GM19372 (cell line): ENCODE measurements around the gene PNPLA8.
"Not testable (repeated sequence)": the region's sequence is repeated elsewhere in the genome, so short reads cannot be mapped to it uniquely, and the experiment has no call there.

Experiments
- ATAC-seq: cut with Tn5 transposase; IDR thresholded peaks from one replicate; pipeline ENCODE4 v1.9.1; 2021; ENCODE audit warnings: mild to moderate bottlenecking, low read depth, moderate library complexity; ENCODE audit not compliant: unreplicated experiment

The PNPLA8 gene

GRCh38 chr7:108484137-108484536 lies 41.8 kb downstream of the PNPLA8 start:
- no peak for ATAC-seq

GRCh38 chr7:108480311-108480710 lies 45.6 kb downstream of the PNPLA8 start:
- ATAC-seq: no peak

GRCh38 chr7:108479751-108480150 lies 46.2 kb downstream of the PNPLA8 start:
- ATAC-seq: no peak

DNA sequence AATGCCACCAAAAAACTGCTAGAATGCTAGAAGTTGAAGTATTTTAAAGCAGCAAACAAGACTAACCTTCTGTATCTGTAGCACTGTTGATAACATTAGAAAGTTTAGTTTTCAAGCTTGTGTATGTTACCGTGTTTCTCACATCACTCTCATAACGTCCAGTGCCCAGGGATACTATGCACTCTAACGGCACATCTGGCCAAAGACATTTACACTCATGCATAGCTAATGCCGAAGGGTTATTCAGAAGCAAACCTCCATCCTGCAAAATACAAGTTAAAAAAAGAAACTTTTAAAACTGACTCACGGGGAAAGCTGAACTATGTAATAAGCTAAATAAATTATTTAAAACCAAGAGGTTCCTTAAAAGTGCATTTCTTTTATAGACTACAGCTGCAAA lies 46.8 kb downstream of the PNPLA8 start:
- ATAC-seq: no peak

- ATAC-seq: no peak
Measured at GRCh38 chr7:108468246-108468645, 57.7 kb downstream of the PNPLA8 start.

GRCh38 chr7:108467391-108467790 lies 58.5 kb downstream of the PNPLA8 start:
- no peak for ATAC-seq

DNA sequence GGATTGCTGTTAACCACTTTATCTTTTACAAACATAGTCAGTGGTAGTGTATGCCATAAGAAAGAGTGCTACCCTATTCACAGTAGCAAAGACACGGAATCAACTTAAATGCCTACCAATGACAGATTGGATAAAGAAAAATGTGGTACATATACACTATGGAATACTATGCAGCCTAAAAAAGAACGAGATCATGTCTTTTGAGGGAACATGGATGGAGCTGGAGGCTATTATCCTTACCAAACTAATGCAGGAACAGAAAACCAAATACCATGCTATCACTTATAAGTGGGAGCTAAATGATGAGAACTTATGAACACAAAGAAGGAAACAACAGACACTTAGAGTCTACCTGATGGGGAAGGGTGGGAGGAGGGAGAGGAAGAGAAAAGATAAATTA lies 59.6 kb downstream of the PNPLA8 start:
- not testable (repeated sequence) for ATAC-seq

DNA sequence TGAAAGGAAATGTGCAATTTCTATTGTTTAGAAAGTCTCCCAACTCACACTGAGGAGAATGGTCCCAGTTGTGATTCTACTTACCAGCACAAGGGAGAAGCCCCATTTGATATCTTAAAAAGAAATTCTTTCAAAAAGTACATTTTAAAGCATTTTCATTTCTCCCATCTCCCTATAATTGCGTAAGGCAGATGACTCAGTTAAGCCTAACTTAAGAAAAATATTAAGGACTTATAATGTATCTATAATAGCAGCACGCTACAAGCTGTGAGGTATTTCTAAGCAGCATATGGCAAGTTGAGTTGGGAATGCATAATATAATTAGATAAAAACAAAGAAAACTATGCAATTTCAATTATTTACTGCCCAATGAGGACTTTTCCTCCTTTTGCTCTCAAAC lies 61.2 kb downstream of the PNPLA8 start:
- ATAC-seq: no peak

DNA sequence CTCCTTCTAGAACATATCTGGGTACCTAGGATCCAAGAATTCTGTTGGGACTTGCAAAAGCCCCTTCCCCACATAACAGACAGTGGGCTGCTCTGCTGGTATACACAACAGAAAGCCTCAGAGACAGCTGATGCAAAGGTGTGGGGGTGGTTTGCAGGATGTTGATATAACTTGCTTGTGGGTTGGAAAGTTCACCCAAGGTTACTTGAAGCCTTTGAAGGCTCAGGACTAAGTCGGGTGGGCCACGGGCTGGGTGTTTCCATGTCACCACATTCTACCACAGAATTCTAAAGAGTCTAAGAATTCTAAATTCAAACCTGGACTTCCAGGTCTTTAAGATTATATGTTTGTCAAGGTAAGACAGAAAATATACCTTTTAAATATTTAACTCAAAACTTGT lies 62.3 kb downstream of the PNPLA8 start:
- ATAC-seq: no peak

DNA sequence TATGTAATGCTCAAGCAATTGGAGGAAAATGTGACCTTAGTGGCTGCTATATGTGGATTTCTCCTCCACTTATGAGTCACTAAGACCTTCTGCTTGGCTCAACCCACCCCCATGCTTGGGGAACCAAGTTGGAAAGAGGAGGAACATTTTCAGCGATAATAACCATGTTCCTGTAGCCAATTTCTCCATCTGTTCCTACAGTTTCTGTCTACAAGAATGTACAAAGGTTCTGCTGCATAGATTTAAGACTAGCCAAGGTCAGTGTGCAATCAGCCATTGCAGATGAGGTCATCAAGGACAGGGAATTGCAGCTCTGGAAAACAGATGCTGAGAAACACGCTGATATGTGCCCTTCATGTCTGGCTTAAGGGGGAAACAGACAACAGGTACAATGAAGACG lies 64.1 kb downstream of the PNPLA8 start:
- no peak for ATAC-seq

DNA sequence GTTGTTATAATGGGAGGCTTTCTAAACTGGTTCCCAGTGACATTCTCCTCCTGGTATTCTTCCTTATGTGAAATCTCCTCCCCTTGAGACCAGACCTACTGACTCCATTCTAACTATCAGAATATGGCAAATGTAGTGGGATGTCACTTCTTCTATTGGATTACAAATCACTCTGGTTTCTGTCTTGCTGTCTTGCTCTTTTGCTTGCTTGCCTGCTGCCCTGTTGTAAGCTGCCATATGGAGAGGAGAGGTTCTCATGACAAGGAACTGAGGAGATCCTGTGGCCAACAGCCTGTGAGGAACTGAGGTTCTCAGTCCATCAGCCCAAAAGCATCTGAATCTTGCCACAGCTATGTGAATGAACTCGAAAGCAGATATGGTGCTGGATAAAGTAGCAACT lies 65.0 kb downstream of the PNPLA8 start:
- no peak for ATAC-seq

- ATAC-seq: no peak
Measured at GRCh38 chr7:108459922-108460551, 65.9 kb downstream of the PNPLA8 start.

DNA sequence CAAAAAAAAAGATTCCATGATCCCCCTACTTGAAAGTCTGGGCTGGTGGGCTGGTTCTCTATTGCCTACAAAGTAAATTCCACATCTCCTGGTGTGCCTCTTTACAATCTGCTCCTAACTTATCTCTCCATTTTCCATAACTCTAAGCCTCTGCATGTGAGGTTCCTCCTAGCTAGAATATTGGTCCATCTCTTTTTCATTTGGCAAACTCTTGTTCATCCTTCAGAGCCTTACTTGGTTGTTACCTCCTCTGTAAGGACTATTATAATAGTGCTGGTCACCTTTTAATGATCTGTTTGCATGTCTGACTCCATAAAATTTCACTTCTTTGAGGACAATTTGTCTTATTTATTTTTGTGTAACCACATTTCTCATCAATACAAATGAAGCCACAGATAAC lies 68.1 kb downstream of the PNPLA8 start:
- ATAC-seq: no peak

- no peak for ATAC-seq
Measured at GRCh38 chr7:108456845-108457540, 68.9 kb downstream of the PNPLA8 start.

- ATAC-seq: peak; percentile 46
Measured at GRCh38 chr7:108455998-108456677, 69.8 kb downstream of the PNPLA8 start, which contains the start of gene NRCAM. TSS of gene NRCAM (minus strand) at chr7:108456436. CDS start at chr7:108240064, 216,372 bp downstream.

GRCh38 chr7:108455551-108455997 lies 70.4 kb downstream of the PNPLA8 start:
- ATAC-seq: peak; percentile 31

- peak; percentile 13 for ATAC-seq
Measured at GRCh38 chr7:108454674-108455550, 71.0 kb downstream of the PNPLA8 start.

DNA sequence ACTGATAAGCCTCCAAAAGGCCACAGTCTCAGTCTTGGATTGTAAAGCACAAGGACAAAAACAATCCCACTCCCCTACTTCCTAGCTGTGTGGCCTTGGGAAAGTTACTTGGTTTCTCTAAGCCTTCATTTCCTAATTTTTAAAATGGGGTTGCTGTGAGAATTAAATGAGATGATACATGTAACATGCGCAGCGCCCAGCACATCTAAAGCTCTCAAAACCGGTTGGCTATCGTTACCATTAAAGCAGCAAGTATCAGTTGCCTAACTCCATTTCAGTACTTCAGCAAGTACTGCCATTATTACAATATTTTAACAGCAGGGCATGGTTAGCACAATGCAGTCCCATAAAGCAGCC lies 71.6 kb downstream of the PNPLA8 start:
- ATAC-seq: no peak

DNA sequence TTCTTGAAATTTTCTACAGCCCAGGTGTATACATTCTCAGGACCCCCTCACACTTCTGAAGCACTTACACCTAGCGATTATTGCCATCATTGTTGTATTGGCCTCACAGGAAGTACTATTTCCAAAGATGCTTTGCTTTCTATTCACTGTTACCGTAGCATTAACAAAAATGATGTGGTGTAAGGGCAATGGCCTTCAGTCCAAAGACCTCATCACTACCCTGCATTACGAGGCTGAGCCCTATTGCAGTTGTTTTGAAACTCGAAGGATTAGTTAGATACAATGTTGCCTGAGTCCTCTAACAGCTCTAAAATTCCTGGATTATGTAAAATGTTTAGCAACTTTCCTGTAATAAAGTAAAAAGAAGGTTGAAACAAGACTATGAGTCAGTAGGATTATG lies 72.6 kb downstream of the PNPLA8 start:
- ATAC-seq: no peak

DNA sequence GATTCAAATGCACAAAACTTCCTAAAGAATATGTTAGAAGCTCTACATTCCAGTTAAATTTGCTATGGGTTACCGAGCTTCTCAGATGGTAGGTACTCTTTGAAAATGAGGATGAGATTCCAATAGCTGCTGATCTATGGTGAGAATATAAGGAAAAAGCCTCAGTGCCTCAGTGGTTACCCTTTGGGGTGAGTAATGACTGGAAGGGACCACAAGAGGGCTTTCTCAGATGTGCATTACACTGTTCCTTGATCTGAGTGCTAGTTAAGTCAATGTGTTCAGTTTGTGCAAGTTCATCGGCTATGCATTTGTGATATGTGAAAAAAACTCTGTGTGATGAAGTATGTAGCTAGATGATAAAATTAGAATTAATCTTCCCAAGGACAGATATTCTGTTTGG lies 73.2 kb downstream of the PNPLA8 start:
- peak; percentile 48 for ATAC-seq
